HG03469 (cell line): ENCODE results near the gene CPN2.

Experiments used
- ATAC-seq: cut with Tn5 transposase; IDR thresholded peaks from one replicate; pipeline ENCODE4 v1.9.1; 2021; ENCODE audit warnings: mild to moderate bottlenecking, moderate library complexity, moderate number of reproducible peaks; ENCODE audit not compliant: unreplicated experiment

Gene CPN2

GRCh38 chr3:194315088-194315964, 35.8 kb downstream of the CPN2 start:
- peak; percentile 64 for ATAC-seq

- no peak for ATAC-seq
Measured at GRCh38 chr3:194314388-194315068, 36.6 kb downstream of the CPN2 start.

GRCh38 chr3:194313560-194314387, 37.4 kb downstream of the CPN2 start:
- no peak for ATAC-seq

- no peak for ATAC-seq
Measured at GRCh38 chr3:194312743-194313281, 38.3 kb downstream of the CPN2 start.

GRCh38 chr3:194312186-194312742, 38.9 kb downstream of the CPN2 start:
- ATAC-seq = no peak

- ATAC-seq = no peak
Measured at GRCh38 chr3:194311000-194311399, 40.1 kb downstream of the CPN2 start.

- no peak for ATAC-seq
Measured at GRCh38 chr3:194310060-194310835, 40.9 kb downstream of the CPN2 start.

- ATAC-seq = no peak
Measured at GRCh38 chr3:194308601-194309449, 42.3 kb downstream of the CPN2 start.

- no peak for ATAC-seq
Measured at GRCh38 chr3:194307849-194308248, 43.3 kb downstream of the CPN2 start.

GRCh38 chr3:194306771-194307640, 44.1 kb downstream of the CPN2 start:
- ATAC-seq = peak; percentile 40

- ATAC-seq = no peak
Measured at GRCh38 chr3:194306109-194306686, 44.9 kb downstream of the CPN2 start.

GRCh38 chr3:194305356-194306108, 45.6 kb downstream of the CPN2 start:
- no peak for ATAC-seq

GRCh38 chr3:194304186-194304917, 46.8 kb downstream of the CPN2 start:
- ATAC-seq = no peak

GRCh38 chr3:194303749-194304148, 47.4 kb downstream of the CPN2 start:
- ATAC-seq = no peak

- no peak for ATAC-seq
Measured at GRCh38 chr3:194301730-194302129, 49.4 kb downstream of the CPN2 start.

- ATAC-seq = no peak
Measured at GRCh38 chr3:194300936-194301335, 50.2 kb downstream of the CPN2 start.
